GM10248 (cell line): Measurements from ENCODE around the gene ACTRT2.

Experiments
- CTCF ChIA-PET: fragments of 300-600 bp; sonication (Branson Sonifier 250); formaldehyde crosslinking; extraction: SDS; loops from one replicate; lab custom pipeline; 2021; ENCODE audit warnings: antibody characterized with exemption; lab: Yijun Ruan, JAX
- POLR2A ChIA-PET: fragments of 350-650 bp; sonication (Branson Sonifier 250); formaldehyde crosslinking; extraction: SDS; loops from one replicate; lab custom pipeline; 2020; ENCODE audit warnings: antibody characterized with exemption; lab: Yijun Ruan, JAX
- DNase-seq: peaks from one replicate; pipeline ENCODE4 v3.0.0; 2012; ENCODE audit errors: extremely low spot score
- CTCF ChIP-seq: IDR thresholded peaks from 2 replicates; pipeline ENCODE4 v1.5.1; 2012; ENCODE audit warnings: mild to moderate bottlenecking, low read depth; ENCODE audit errors: extremely low read depth, missing control alignments, control extremely low read depth

ACTRT2 gene

GRCh38 chr1:3001471-3002348, 19.6 kb upstream of the ACTRT2 start:
- CTCF ChIA-PET = no interaction called here
- POLR2A ChIA-PET = no interaction called here
- no peak for TF ChIP-seq CTCF

GRCh38 chr1:3002349-3003038, 18.8 kb upstream of the ACTRT2 start:
- TF ChIP-seq CTCF = no peak
- CTCF ChIA-PET = no interaction called here
- DNase-seq = no peak
- POLR2A ChIA-PET = no interaction called here

More at GRCh38 chr1:3001471-3002348, 19.6 kb upstream of the ACTRT2 start:
- no peak for DNase-seq

GRCh38 chr1:3003039-3003940, 18.0 kb upstream of the ACTRT2 start:
- ChIA-PET POLR2A (no interaction called here), CTCF (no interaction called here)
- TF ChIP-seq CTCF = no peak
- DNase-seq = no peak

- no peak for TF ChIP-seq CTCF
- no peak for DNase-seq
- POLR2A ChIA-PET = no interaction called here
- CTCF ChIA-PET = no interaction called here
These were observed 17.4 kb upstream of the ACTRT2 start for GRCh38 chr1:3003941-3004270.

GRCh38 chr1:3004285-3005205, 16.7 kb upstream of the ACTRT2 start:
- DNase-seq = no peak
- ChIA-PET POLR2A (no interaction called here), CTCF (no interaction called here)
- no peak for TF ChIP-seq CTCF
